GM23248 (cell line): ENCODE measurements around the gene APOLD1. TPM values are rescaled to one million over a fixed set of nuclear protein-coding genes. Genes with fewer than 3 reads are reported as not detected.

Source experiments
- DNase-seq: peaks from one replicate; pipeline ENCODE4 v3.0.0-alpha.2; 2015
- H2AFZ ChIP-seq: fragments of 200-600 bp; sonication (generic); 2 replicates; pipeline ENCODE4 v1.6.1; 2016; ENCODE audit warnings: antibody characterized with exemption
- H3F3A ChIP-seq: fragments of 200-600 bp; sonication (generic); 2 replicates; pipeline ENCODE4 v1.6.1; 2016; ENCODE audit warnings: mild to moderate bottlenecking, antibody characterized with exemption, mixed run types; ENCODE audit not compliant: insufficient read depth
- H3K27ac ChIP-seq: fragments of 200-600 bp; sonication (generic); 2 replicates; pipeline ENCODE4 v1.5.1; 2016; ENCODE audit warnings: mild to moderate bottlenecking
- H3K27me3 ChIP-seq: fragments of 200-600 bp; sonication (generic); replicated peaks from 2 replicates; pipeline ENCODE4 v1.6.1; 2016; ENCODE audit warnings: mild to moderate bottlenecking; ENCODE audit not compliant: insufficient read depth
- H3K36me3 ChIP-seq: fragments of 200-600 bp; sonication (generic); 2 replicates; pipeline ENCODE4 v1.6.1; 2016; ENCODE audit warnings: low read depth, mild to moderate bottlenecking
- H3K4me1 ChIP-seq: fragments of 200-600 bp; sonication (generic); 2 replicates; pipeline ENCODE4 v1.6.1; 2016; ENCODE audit warnings: mild to moderate bottlenecking; ENCODE audit not compliant: insufficient read depth
- H3K4me2 ChIP-seq: fragments of 200-600 bp; sonication (generic); one replicate; pipeline ENCODE4 v1.6.1; 2016; ENCODE audit warnings: mild to moderate bottlenecking; ENCODE audit not compliant: unreplicated experiment
- H3K4me3 ChIP-seq: fragments of 200-600 bp; sonication (generic); 2 replicates; pipeline ENCODE4 v1.5.1; 2016; ENCODE audit warnings: mild to moderate bottlenecking
- H3K79me2 ChIP-seq: fragments of 200-600 bp; sonication (generic); 2 replicates; pipeline ENCODE4 v1.6.1; 2016; ENCODE audit warnings: mild to moderate bottlenecking; ENCODE audit not compliant: insufficient read depth
- H3K9ac ChIP-seq: fragments of 200-600 bp; sonication (generic); 2 replicates; pipeline ENCODE4 v1.6.1; 2016; ENCODE audit warnings: mild to moderate bottlenecking
- H3K9me2 ChIP-seq: fragments of 200-600 bp; sonication (generic); 2 replicates; pipeline ENCODE4 v1.6.1; 2016; ENCODE audit warnings: mixed run types, mild to moderate bottlenecking, moderate library complexity; ENCODE audit not compliant: insufficient read depth
- H3K9me3 ChIP-seq: fragments of 200-600 bp; sonication (generic); one replicate; pipeline ENCODE4 v1.6.1; 2017; ENCODE audit warnings: low read depth
- H4K20me1 ChIP-seq: fragments of 200-600 bp; sonication (generic); 2 replicates; pipeline ENCODE4 v1.6.0; 2016; ENCODE audit not compliant: insufficient read depth
- EZH2 ChIP-seq: fragments of 200-600 bp; sonication (generic); IDR thresholded peaks from 2 replicates; pipeline ENCODE4 v1.6.1; 2018; ENCODE audit warnings: antibody characterized with exemption, mild to moderate bottlenecking; ENCODE audit not compliant: insufficient read depth, poor library complexity, severe bottlenecking
- EZH2phosphoT487 ChIP-seq: fragments of 200-600 bp; sonication (generic); IDR thresholded peaks from 2 replicates; pipeline ENCODE4 v1.6.1; 2018; ENCODE audit warnings: antibody characterized with exemption, moderate library complexity, mild to moderate bottlenecking, low read depth; ENCODE audit not compliant: insufficient read depth
- WGBS, 2 experiments: methylation state at CpG; one replicate each; pipeline ENCODE4 v1.1.6; 2015 to 2017; ENCODE audit warnings: low lambda C conversion rate in 2 of 2, low coverage in 1 of 2; ENCODE audit errors: missing lambda C conversion rate in 2 of 2; 5-methylcytosine and 5-hydroxymethylcytosine counted together
- in situ Hi-C: fragments of 300-500 bp; cut with MboI; formaldehyde crosslinking; loops from 2 replicates; pipeline ENCODE4 v1.15.0; 2020
- polyA plus RNA-seq: library from polyadenylated mRNA; unstranded; fragments of >200 nt; fragmentation: Nextera tagmentation; extraction: Ambion mirVana; gene quantifications from 2 replicates; pipeline ENCODE4 v1.2.1, GENCODE V29; 2016
- total RNA-seq: library from RNA; depleted of rRNA; stranded (reverse); fragments of >200 nt; shearing (Covaris generic); gene quantifications from 2 replicates; pipeline ENCODE4 v1.2.3, GENCODE V29; 2014

Gene APOLD1
- total and polyA plus RNA-seq, 2 experiments from 2014 or later: 3.8 to 5.2 TPM

DNA sequence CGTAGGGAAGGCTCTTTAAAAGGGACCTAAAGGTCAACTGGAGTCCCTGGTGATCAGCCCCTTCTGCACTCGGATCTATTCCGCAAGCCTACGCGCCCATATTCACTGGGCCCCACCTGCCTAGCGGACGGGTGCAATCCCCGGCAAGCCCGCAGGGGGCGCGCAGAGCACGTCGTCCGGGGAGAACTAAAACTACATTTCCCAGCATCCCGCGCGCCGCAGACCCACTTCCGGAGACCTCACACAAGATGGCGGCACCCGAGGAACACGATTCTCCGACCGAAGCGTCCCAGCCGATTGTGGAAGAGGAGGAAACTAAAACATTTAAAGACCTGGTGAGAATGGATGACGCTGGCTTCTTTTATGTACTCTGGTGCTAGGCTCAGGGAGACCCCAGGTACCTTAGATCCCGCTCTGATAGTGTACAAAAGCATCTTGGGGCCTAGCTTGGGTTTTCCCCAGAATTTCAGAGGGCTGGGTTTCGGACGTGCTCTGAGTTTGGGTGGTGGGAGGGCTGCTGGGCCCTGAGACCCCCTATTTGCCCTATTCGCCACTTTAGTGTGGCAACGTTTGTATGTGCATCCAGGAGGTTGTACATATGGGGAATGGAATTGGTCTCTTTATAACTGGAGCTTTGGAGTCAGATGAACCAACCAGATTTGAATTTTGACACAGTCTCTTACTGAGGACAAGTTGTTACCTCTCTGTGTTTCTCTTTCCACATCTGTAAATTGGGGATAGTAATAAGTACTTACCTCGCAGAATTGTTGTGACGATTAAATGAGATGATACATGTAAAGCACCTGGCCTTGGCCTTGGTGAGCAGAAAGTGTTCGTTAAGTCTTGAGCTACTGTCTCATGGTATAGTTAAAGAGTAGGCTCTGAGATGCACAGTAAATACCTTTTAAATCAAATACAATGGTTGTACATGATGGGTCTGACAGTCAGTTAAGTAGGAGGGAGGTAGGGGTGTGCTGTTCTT lies 28.0 kb downstream of the APOLD1 start, which contains the start of gene DDX47:
TSS of gene DDX47 (plus strand) at position 227 of the 982 bp plus-strand sequence. CDS start at position 249, 22 bp downstream.
- Histone ChIP-seq H3K9ac (peak within 1 kb of the TSS; percentile 95), H3K9me2 (no peaks in the 10 kb centered on the region), H3F3A (peaks cover 36% of the 10 kb centered on the region), H3K4me3 (peak within 1 kb of the TSS; percentile 98), H4K20me1 (no peaks in the 10 kb centered on the region), H3K4me2 (peak within 1 kb of the TSS; percentile 81), H3K4me1 (peaks cover 45% of the 10 kb centered on the region), H3K27me3 (no peaks in the 10 kb centered on the region), H3K79me2 (peaks cover 53% of the 10 kb centered on the region), H3K27ac (peak within 1 kb of the TSS; percentile 58), H3K36me3 (peaks cover 31% of the 10 kb centered on the region; the same call in 1 of the 2 replicates), H3K9me3 (no peaks in the 10 kb centered on the region), H2AFZ (peak within 1 kb of the TSS; percentile 70)
- in situ Hi-C loops: no loop called here
- whole genome bisulfite sequencing, 2 experiments: 4% methylated on average over 35 of the region's 35 CpGs
- TF ChIP-seq EZH2phosphoT487 (no peak), EZH2 (no peak)
- DNase-seq: peak; percentile 94

DNA sequence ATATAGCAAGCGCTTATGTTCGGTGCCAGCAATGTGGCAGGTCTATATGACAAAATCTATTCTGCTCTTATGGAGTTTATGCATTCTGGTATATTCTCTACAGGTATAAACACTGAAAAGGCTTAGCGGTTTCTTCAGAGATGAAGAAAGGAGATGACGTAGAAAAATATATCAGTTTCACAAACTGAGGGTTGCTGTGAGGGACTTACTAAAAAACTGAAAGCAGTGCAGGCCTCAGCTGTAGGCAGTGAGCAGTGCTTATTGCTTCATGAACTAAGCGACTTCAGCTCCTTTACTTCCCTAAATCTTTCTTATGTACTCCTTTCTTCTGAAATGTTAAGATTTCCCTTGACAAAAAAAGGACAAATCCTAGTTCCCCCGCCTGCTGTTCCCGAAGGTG lies 32.2 kb downstream of the APOLD1 start:
- Histone ChIP-seq H3K4me2 (no peak overlapping the region), H3K4me1 (peaks cover 77% of the 10 kb centered on the region), H3K9me3 (no peaks in the 10 kb centered on the region), H3K79me2 (peaks cover 81% of the 10 kb centered on the region), H3F3A (peaks cover 65% of the 10 kb centered on the region), H2AFZ (no peak overlapping the region), H3K27me3 (no peaks in the 10 kb centered on the region), H3K4me3 (no peak overlapping the region), H3K27ac (no peak overlapping the region; the same call in 1 of the 2 replicates), H4K20me1 (no peaks in the 10 kb centered on the region), H3K9me2 (no peaks in the 10 kb centered on the region), H3K36me3 (peaks cover 54% of the 10 kb centered on the region), H3K9ac (no peak overlapping the region)
- in situ Hi-C loops: no loop called here
- TF ChIP-seq EZH2 (no peak), EZH2phosphoT487 (no peak)
- 98 to 100% methylated on average over 7 of the region's 7 CpGs for WGBS, 2 experiments
- no peak for DNase-seq

DNA sequence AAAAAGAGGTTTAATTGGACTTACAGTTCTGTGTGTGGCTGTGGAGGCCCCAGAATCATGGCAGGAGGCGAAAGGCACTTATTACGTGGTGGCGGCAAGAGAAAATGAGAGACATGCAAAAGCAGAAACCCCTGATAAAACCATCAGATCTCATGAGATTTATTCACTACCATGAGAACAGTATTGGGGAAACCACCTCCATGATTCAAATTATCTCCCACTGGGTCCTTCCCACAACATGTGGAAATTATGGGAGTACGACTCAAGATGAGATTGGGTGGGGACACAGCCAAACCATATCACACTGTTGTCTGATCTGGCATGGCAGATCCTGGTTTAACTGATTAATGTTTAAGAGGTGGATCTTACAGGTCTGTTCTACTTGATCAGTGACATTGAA lies 33.2 kb downstream of the APOLD1 start:
- TF ChIP-seq EZH2phosphoT487 (no peak), EZH2 (no peak)
- 92 to 94% methylated on average over 4 of the region's 4 CpGs for WGBS, 2 experiments
- H3K4me3 ChIP-seq: no peak overlapping the region
- no peaks in the 10 kb centered on the region for H3K9me2 ChIP-seq
- peaks cover 64% of the 10 kb centered on the region for H3K36me3 ChIP-seq
- H3K79me2 ChIP-seq: peaks cover 79% of the 10 kb centered on the region
- H3K27ac ChIP-seq: peak overlapping the region; percentile 94
- no peaks in the 10 kb centered on the region for H3K9me3 ChIP-seq
- H3K9ac ChIP-seq: peak overlapping the region; percentile 63; the same call in 1 of the 2 replicates
- peaks cover 87% of the 10 kb centered on the region for H3K4me1 ChIP-seq
- H4K20me1 ChIP-seq: no peaks in the 10 kb centered on the region
- H3K4me2 ChIP-seq: peak overlapping the region; percentile 63
- peaks cover 70% of the 10 kb centered on the region for H3F3A ChIP-seq
- in situ Hi-C loops: no loop called here
- no peak overlapping the region for H2AFZ ChIP-seq
- no peaks in the 10 kb centered on the region for H3K27me3 ChIP-seq
- DNase-seq: no peak

DNA sequence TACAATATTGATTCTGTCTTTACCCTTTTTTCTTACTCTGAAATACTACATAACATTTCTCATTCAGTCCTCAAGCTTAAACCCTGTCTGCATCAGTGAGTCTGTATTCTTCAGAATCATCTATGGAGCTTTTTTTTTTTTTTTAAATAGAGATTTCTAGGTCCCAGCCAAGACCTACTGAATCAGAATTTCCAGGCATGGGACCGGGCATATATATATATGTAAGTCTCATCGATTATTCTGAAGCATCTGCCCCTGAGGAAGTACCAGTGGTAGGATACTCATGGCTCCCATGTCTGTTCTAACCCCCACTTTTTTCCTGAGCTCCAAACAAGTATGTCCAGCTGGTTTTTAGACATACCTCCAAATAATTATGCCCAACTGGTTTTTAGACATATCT lies 33.8 kb downstream of the APOLD1 start:
- H3K4me2 ChIP-seq: peak overlapping the region; percentile 63
- no peaks in the 10 kb centered on the region for H3K27me3 ChIP-seq
- peaks cover 88% of the 10 kb centered on the region for H3K4me1 ChIP-seq
- H2AFZ ChIP-seq: no peak overlapping the region
- H3K9me3 ChIP-seq: no peaks in the 10 kb centered on the region
- peaks cover 70% of the 10 kb centered on the region for H3F3A ChIP-seq
- in situ Hi-C loops: no loop called here
- WGBS, 2 experiments: 81 to 93% methylated on average over 2 of the region's 2 CpGs
- no peak for TF ChIP-seq EZH2phosphoT487
- no peak for TF ChIP-seq EZH2
- H3K36me3 ChIP-seq: peaks cover 69% of the 10 kb centered on the region
- peak overlapping the region; percentile 94 for H3K27ac ChIP-seq
- H3K4me3 ChIP-seq: peak overlapping the region; percentile 35; the same call in 1 of the 2 replicates
- H3K9ac ChIP-seq: peak overlapping the region; percentile 63
- peaks cover 77% of the 10 kb centered on the region for H3K79me2 ChIP-seq
- H3K9me2 ChIP-seq: no peaks in the 10 kb centered on the region
- DNase-seq: peak; percentile 62
- H4K20me1 ChIP-seq: no peaks in the 10 kb centered on the region
